Activated CD4-positive, alpha-beta T cell treated with anti-CD3 and anti-CD28 coated beads, Interleukin-2, amount 10 ng/mL, durations not matched to agents 24 days and 14 days (primary cell): ENCODE measurements around the gene NEDD4L. TPM values are rescaled to one million over a fixed set of nuclear protein-coding genes. Genes with fewer than 3 reads are reported as not detected.

Experiments
- DNase-seq: peaks from one replicate; pipeline ENCODE4 v3.0.0; 2022
- H3K27ac Mint-ChIP-seq: one replicate; pipeline ENCODE4 v1.8.0; 2022; ENCODE audit warnings: mild to moderate bottlenecking, mixed read lengths
- H3K27me3 Mint-ChIP-seq: one replicate; pipeline ENCODE4 v1.8.0; 2022; ENCODE audit warnings: mixed read lengths
- H3K36me3 Mint-ChIP-seq: one replicate; pipeline ENCODE4 v1.8.0; 2022; ENCODE audit warnings: low read depth, mild to moderate bottlenecking, mixed read lengths
- H3K4me1 Mint-ChIP-seq: one replicate; pipeline ENCODE4 v1.8.0; 2021; ENCODE audit warnings: mixed read lengths
- H3K4me3 Mint-ChIP-seq: one replicate; pipeline ENCODE4 v1.8.0; 2022; ENCODE audit warnings: mild to moderate bottlenecking, moderate library complexity, mixed read lengths
- H3K9me3 Mint-ChIP-seq: one replicate; pipeline ENCODE4 v1.8.0; 2021; ENCODE audit warnings: mixed read lengths
- intact Hi-C: fragments of 100-400 bp; cut with micrococcal nuclease; formaldehyde crosslinking; loops from one replicate; pipeline ENCODE4 v1.15.1; 2023
- total RNA-seq: library from RNA; stranded (reverse); gene quantifications from 2 replicates; pipeline ENCODE4 v1.2.3, GENCODE V29; 2022

The NEDD4L gene
- total RNA-seq, 1 donor from 2014 or later, result 4.2 TPM

- intact Hi-C loops, result no loop called here
- Mint-ChIP-seq H3K36me3 (no peaks in the 10 kb centered on the region), H3K4me3 (no peak overlapping the region), H3K4me1 (peaks cover 5% of the 10 kb centered on the region), H3K9me3 (no peaks in the 10 kb centered on the region), H3K27ac (no peak overlapping the region), H3K27me3 (no peaks in the 10 kb centered on the region)
- no peak for DNase-seq
Measured at GRCh38 chr18:58402951-58403702, 359.1 kb downstream of the NEDD4L start.

DNA sequence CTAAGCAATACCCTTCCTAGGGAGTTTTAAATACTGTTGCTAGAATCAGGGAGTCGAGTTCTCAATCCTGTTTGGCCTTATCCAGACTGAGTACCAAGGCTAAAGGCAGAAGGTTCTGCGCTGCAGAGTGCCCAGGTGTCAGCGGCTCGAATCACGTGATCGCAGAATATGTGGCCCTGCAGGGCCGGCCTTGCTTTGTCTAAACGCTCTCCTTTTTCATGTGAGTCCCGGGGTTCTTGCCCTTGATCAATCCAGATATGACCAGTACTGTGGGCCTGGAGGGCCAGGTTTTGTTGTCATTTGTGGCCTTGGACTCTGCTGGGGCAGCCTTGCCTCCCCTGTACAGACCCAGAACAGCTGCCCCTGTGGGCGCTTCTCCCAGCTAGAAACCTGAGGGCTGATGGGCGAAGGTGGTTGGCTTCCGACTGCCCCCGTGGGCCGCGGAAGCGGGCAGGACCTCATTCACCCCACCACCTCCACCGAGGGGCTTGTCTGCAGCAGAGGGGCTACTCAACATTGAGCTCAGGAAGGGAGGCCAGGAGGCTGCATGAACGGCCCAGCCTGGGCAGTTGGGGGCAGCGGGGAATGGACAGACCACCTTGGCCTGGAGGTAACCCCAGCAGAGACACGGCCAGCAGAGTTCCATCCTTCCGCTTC is 359.9 kb downstream of the NEDD4L start:
- H3K9me3 Mint-ChIP-seq, result no peaks in the 10 kb centered on the region
- no peaks in the 10 kb centered on the region for H3K27me3 Mint-ChIP-seq
- intact Hi-C loops, result no loop called here
- H3K4me1 Mint-ChIP-seq, result peaks cover 5% of the 10 kb centered on the region
- no peak for DNase-seq
- H3K4me3 Mint-ChIP-seq, result no peak overlapping the region
- H3K27ac Mint-ChIP-seq, result no peak overlapping the region
- H3K36me3 Mint-ChIP-seq, result no peaks in the 10 kb centered on the region

GRCh38 chr18:58405107-58405898 is 361.3 kb downstream of the NEDD4L start:
- H3K27ac Mint-ChIP-seq, result no peak overlapping the region
- intact Hi-C loops, result no loop called here

DNA sequence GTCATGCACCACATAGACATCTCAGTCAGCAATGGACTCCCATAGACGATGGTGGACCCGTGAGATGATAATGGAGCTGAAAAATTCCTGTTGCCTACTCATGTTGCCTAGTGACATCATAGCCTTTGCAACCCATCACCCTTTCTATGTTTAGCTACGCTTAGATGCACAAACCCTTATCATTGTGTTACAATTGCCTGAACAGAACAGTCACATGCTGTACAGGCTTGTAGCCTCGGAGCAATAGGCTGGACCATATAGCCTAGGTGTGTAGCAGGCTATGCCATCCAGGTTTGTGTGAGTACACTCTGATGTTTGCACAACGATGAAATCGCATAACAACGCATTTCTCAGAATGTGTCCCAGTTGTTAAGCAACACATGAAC is 363.2 kb downstream of the NEDD4L start:
- H3K36me3 Mint-ChIP-seq, result no peaks in the 10 kb centered on the region
- H3K4me1 Mint-ChIP-seq, result no peaks in the 10 kb centered on the region
- H3K27me3 Mint-ChIP-seq, result no peaks in the 10 kb centered on the region
- H3K9me3 Mint-ChIP-seq, result no peaks in the 10 kb centered on the region
- intact Hi-C loops, result no loop called here
- no peak overlapping the region for H3K27ac Mint-ChIP-seq
- no peak overlapping the region for H3K4me3 Mint-ChIP-seq
- DNase-seq, result no peak

More at GRCh38 chr18:58405107-58405898, 361.3 kb downstream of the NEDD4L start:
- H3K36me3 Mint-ChIP-seq, result no peaks in the 10 kb centered on the region
- DNase-seq, result no peak
- H3K4me3 Mint-ChIP-seq, result no peak overlapping the region
- no peaks in the 10 kb centered on the region for H3K9me3 Mint-ChIP-seq
- peaks cover 2% of the 10 kb centered on the region for H3K4me1 Mint-ChIP-seq
- H3K27me3 Mint-ChIP-seq, result no peaks in the 10 kb centered on the region

DNA sequence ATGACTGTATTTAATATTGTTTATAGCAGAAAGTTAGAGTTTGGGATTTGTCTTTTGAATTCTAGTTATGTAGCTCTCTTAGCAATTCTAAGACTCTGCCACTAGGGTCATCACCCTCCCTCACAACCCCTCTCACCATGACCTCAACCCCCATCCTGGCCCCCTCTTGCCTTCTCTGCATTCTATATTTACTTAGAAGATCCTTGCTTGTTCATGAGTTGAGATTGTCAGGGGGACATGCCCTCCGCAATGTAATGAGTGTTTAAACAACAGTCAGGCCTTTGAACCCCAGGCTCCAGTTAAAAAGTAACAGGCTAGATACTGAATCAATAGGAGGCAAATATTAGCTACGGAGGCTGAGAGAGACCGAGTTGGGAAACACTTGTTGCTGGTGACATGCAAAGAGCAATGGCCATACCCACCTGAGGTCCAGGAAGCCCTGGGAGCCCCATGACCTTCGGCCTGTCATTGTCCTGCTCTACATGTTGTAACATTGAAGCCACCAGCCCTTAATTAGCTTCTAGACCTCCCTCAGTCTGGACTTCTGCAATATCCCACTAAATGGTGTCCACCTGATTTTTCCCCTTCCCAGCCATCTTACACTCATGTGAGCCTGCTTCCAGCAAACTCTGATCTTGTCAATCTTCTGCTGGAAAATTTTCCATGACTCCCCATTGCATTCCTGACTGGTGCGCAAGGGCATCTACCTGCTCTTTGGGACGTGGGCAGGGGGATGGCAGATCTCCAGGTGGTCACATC is 363.8 kb downstream of the NEDD4L start:
- H3K36me3 Mint-ChIP-seq, result no peaks in the 10 kb centered on the region
- H3K27ac Mint-ChIP-seq, result no peak overlapping the region

GRCh38 chr18:58408665-58409064 is 364.6 kb downstream of the NEDD4L start:
- H3K4me1 Mint-ChIP-seq, result no peaks in the 10 kb centered on the region
- H3K9me3 Mint-ChIP-seq, result no peaks in the 10 kb centered on the region
- no peak overlapping the region for H3K4me3 Mint-ChIP-seq
- H3K27ac Mint-ChIP-seq, result no peak overlapping the region
- no peak for DNase-seq
- intact Hi-C loops, result no loop called here
- H3K27me3 Mint-ChIP-seq, result peaks cover 2% of the 10 kb centered on the region
- no peaks in the 10 kb centered on the region for H3K36me3 Mint-ChIP-seq

More for the DNA sequence above, 363.8 kb downstream of the NEDD4L start:
- Mint-ChIP-seq H3K9me3 (no peaks in the 10 kb centered on the region), H3K27me3 (no peaks in the 10 kb centered on the region), H3K4me3 (no peak overlapping the region), H3K4me1 (no peaks in the 10 kb centered on the region)
- intact Hi-C loops, result no loop called here
- DNase-seq, result no peak

DNA sequence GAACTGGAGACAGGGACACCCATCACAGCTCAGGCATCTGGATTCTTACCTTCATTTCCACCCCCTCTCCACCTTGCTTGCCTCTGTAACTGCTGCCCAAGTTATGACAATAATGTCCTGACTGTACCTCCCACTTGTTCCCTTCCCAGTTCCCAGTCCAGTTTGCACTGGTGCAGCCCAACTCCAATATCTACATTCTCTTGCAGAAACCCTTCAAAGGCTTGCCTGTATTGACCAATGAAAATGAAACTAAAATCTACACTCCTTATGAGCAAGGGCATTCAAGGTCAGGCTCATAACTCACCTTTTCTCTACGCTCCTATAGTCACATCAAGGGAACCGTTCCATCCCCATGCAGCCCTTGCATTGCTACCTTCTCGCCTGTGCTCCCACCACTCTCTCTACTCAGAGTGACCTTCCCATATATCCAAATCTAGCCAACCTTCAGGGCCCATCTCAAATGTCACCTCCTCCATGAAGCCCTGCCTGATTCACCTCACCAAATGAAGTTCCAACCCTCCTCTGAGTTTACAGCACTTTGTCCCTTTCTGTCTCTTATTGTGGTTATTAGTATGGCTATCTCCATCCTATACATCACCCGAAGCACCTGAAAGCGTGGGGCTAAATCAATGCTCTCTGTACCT is 365.9 kb downstream of the NEDD4L start:
- intact Hi-C loops, result no loop called here
- Mint-ChIP-seq H3K4me3 (no peak overlapping the region), H3K27me3 (peaks cover 3% of the 10 kb centered on the region), H3K9me3 (no peaks in the 10 kb centered on the region), H3K27ac (no peak overlapping the region), H3K36me3 (no peaks in the 10 kb centered on the region), H3K4me1 (no peaks in the 10 kb centered on the region)
- DNase-seq, result no peak

- Mint-ChIP-seq H3K9me3 (no peaks in the 10 kb centered on the region), H3K36me3 (no peaks in the 10 kb centered on the region), H3K4me1 (no peaks in the 10 kb centered on the region), H3K4me3 (no peak overlapping the region), H3K27ac (no peak overlapping the region), H3K27me3 (peaks cover 6% of the 10 kb centered on the region)
- DNase-seq, result no peak
- intact Hi-C loops, result no loop called here
Measured at GRCh38 chr18:58411323-58411722, 367.3 kb downstream of the NEDD4L start.

DNA sequence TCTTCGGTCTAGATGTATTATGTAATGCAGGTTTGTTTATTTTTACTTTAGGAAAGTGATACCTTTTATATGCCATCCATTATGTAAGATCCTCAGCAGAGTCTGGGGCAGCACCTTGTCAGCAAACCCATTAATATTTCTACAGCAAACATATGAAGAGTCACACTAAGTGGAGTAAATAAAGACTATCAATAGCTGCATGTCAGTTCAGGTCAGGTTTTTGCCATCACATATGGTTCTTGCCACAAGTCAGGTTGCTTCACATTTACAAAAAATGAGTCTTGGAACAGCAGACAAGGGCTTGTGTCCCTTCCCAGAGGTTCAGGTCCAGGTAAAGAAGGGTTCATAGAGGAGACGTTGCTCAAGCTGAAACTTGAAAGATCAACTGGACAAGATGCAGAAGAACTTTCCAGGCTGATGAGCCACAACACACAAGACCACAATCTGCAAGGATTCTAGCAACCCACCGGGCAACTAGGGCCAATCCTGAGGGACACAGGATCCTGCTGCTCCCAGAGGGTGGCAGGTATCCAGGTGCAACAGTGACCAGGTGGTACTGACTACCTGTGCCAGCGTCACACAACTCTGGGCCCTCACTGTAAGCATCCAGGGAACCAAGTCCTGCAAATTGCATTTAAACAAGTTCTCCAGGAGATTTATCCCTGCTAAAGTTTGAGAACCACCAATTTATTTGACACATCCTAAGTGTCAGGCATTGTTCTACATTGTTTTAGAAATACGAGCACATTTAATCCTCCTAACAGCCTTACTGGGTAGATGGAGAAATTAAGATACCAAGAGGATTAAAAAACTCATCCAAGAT is 369.0 kb downstream of the NEDD4L start:
- Mint-ChIP-seq H3K27ac (no peak overlapping the region), H3K4me1 (no peaks in the 10 kb centered on the region), H3K9me3 (no peaks in the 10 kb centered on the region), H3K27me3 (peaks cover 9% of the 10 kb centered on the region), H3K4me3 (no peak overlapping the region), H3K36me3 (no peaks in the 10 kb centered on the region)
- no peak for DNase-seq
- intact Hi-C loops, result no loop called here

DNA sequence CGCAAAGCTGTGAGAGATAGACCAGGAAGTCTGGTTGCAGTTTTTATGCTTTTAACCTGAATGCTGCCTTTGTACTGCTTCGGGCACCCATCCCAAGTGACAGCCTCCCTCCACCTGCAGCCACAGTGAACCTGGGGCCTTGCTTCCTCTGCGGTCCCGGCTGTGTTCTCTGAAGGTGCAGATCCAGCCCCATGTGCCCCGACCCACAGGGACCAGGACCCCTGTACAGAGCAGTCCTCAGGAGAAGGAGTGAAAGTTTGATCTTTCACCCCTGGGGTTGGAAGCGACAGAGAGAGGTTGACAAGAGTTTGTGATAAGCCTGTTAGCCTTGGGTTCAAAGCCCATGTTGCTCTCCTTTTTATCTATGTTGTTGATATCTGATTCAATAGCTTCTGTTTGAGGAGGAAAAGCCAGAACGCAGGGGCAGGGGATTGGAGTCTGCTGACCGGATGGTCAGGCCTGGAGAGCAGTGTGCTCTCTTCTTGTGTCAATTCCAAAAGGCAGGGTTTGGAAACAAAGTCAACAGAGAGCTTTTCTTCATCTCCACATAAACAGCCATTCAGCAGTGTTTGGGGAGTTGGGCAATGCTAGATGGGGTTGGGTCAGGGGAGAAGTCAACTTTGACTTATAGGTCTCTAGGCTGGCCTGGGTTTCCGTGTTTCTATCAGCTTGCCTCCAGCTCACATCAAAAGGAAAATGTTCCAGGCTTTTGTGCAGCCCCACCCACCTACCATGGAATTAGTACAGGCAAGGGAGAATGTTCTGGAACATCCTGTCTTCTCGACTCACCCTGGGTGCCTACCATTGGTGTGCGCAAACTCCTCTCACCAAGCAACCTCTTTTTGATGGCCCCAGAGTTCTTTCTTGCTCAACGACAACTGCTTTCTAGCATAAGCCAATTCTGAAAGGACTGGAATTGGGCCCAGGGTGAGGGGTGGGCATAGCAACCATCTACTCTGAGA is 369.9 kb downstream of the NEDD4L start:
- H3K27me3 Mint-ChIP-seq, result peaks cover 10% of the 10 kb centered on the region
- no peak overlapping the region for H3K27ac Mint-ChIP-seq
- DNase-seq, result no peak
- H3K9me3 Mint-ChIP-seq, result no peaks in the 10 kb centered on the region
- intact Hi-C loops, result no loop called here
- H3K36me3 Mint-ChIP-seq, result no peaks in the 10 kb centered on the region
- no peak overlapping the region for H3K4me3 Mint-ChIP-seq
- H3K4me1 Mint-ChIP-seq, result no peaks in the 10 kb centered on the region

DNA sequence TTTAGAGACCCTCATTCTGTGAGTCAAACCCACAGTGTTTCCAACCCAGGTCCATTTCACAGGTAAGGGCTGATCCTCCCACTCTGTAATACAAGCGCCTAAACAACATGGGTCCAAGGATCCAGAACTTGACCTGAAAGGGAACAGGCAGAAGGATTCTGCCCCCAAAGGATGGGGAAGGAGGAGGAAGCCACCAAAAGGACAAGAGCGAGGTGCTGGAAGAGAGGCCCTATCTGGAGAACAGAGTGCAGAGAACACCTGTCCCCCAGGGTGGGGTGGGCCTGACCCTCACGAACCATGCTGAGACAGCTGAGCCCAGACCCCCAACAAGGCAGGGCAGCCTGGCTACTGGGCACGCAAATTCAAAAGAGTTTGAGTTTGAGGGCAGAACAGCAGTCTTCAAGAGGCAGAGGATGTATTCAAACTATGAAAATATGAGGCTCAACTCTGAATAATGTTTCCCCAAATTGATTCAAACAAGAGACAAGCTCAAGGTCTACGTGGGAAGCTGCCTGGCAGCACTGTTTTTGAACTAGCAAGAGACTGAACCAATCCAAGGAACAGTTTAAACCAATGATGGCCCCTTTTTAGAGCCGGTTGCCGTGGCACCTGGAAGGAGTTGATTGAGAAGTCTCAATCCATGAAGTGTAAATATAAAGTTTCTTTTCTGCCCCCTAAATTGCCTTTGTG is 372.1 kb downstream of the NEDD4L start:
- H3K36me3 Mint-ChIP-seq, result no peaks in the 10 kb centered on the region
- no peaks in the 10 kb centered on the region for H3K4me1 Mint-ChIP-seq
- no peak overlapping the region for H3K4me3 Mint-ChIP-seq
- DNase-seq, result no peak
- peaks cover 10% of the 10 kb centered on the region for H3K27me3 Mint-ChIP-seq
- H3K9me3 Mint-ChIP-seq, result peaks cover 10% of the 10 kb centered on the region
- intact Hi-C loops, result no loop called here
- no peak overlapping the region for H3K27ac Mint-ChIP-seq
